GM21381 (cell line): ENCODE results near the gene PAEP.
"Not testable (repeated sequence)": the region's sequence is repeated elsewhere in the genome, so short reads cannot be mapped to it uniquely, and the experiment has no call there.

Source experiments
- ATAC-seq: cut with Tn5 transposase; IDR thresholded peaks from one replicate; pipeline ENCODE4 v1.9.1; 2021; ENCODE audit warnings: mild to moderate bottlenecking, moderate library complexity; ENCODE audit not compliant: unreplicated experiment

Gene PAEP

GRCh38 chr9:135561391-135562234, at the start of gene PAEP:
PAEP (plus strand) TSS chr9:135561756.
- ATAC-seq = no peak

- ATAC-seq = no peak
These were observed 49.3 kb upstream of the PAEP start for GRCh38 chr9:135512241-135512603.

- no peak for ATAC-seq
These were observed 48.7 kb upstream of the PAEP start for GRCh38 chr9:135512904-135513303.

- ATAC-seq = no peak
These were observed 48.2 kb upstream of the PAEP start for GRCh38 chr9:135513351-135513846.

DNA sequence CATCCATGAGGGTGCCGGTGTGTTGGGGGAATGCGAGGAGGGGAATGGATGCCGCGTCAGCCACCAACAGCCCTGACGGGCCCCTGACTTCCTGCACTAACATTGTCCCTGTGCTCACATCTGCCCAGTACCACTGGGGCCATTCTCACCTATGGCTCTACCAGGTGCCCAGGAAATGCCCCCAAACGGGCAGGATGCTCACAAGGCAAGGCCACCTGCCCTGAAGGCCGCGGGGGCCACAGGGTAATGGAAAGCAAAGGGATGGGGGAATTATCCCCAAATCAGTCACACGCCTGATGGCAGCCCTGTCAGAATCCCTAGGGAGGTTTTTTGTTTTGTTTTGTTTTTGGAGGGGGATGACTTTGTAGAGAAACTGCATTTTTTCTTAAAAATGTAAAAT, 47.6 kb upstream of the PAEP start:
- not testable (repeated sequence) for ATAC-seq

DNA sequence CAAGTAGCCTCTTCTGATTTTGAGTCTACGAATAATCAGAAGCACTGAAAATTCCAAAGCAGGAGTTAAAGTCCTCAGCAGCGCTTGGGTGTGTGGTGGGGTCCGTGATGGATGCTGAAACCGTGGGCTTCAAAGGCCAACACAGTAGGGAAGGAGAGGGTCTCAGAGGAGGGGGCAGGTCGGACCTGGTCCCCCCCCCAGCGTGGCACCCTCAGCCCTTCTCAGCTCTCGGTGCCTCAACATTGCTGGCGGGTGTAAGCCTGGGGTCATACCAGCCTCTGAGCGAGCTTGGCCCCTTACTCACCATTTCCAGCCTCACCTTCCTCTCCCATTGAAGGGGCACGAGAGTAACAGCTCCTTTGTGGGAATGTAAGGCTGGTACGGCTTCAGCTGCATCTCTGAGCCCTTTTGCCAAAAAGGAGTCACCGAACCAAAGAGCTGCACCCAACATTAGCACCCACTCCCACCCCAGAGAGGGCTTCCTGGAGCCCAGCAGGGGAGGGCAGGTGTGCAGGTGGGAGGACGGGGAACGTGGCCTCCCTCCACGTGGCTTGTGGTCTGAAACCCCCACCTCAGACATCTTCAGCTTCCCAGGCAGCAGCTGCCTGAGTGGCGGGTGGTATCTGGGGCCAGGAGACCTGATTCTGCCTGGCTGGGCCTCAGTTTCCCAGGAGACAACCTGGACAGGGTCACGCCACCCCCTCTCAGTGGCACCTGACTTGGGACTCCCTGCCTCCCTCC, 47.0 kb upstream of the PAEP start:
- ATAC-seq = no peak

DNA sequence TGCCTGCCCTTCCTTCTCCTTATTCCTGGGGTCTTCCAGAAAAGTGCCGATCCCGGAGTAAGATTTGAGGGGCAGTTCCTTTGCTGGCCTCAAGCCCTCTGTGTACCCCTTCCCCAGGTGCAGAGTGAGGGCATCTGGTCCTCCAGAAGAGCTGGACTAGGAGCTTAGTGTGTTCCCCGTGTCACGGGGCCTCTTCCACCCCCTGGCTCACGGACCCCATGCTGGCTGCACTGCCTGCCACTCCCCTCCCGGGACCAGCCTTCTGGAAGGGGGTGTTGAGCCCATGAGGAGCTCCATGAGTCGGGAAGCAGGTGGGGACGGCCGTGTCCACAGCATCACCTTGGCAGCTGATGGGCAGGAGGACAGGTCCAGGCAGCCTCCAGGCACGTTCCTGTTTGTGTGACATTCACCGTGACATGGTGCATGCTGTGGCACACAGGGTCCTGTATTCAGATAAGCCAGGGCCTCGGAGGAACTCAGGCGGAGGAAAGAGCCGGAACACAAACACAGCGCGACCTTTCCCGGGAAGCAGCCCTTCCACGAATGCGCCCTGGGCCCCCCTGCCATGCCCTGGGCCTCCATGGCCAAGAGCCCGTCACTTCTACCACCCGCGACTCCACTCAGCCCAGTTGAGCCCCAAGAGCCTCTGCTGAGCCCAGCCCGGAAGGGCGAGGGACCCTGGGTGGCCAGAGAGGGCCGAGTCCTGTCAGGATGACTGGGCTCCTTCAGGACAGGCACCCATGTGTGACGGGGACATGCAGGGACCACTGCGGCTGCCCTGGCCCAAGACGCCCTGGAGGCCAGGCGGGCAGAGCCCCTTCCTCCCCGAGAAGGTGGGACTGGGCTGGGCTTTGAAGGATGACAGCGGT, 46.2 kb upstream of the PAEP start:
- ATAC-seq = no peak

DNA sequence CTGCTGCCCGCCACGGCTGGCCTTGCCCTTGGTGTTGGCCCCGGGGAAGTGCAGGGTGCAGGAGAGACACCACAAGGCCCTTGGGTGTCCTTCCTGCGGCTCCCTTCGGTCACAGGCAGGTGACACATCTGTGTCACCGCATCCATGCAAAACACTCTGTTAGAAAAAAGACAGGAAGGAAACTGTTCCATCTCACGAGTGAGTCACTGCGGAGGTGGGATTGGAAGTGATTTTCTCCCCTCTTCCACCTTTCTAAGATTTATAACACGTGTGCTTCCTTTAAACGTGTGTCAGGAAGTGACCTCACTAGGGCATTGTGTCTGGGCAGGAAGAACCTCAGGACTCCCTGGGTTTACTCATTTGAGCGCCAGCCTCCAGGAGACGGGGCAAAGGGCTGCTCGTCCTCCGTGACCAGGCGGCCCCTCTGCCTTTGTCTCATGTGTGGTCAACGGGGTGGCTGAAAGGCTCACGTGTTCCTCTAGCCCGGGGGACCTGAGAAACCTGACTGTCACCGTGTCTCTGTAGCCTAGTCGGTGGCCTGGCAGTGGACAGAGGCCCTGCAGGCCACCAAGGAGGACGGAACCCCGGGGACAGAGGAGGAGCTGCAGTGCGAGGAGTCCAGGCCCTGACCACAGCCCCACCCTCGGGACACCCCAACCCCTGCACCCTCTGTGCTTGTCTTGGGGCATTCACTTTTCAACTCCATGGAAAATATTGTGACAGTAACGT, 45.3 kb upstream of the PAEP start:
- ATAC-seq = no peak

GRCh38 chr9:135517407-135517822, 44.1 kb upstream of the PAEP start:
- ATAC-seq = no peak

DNA sequence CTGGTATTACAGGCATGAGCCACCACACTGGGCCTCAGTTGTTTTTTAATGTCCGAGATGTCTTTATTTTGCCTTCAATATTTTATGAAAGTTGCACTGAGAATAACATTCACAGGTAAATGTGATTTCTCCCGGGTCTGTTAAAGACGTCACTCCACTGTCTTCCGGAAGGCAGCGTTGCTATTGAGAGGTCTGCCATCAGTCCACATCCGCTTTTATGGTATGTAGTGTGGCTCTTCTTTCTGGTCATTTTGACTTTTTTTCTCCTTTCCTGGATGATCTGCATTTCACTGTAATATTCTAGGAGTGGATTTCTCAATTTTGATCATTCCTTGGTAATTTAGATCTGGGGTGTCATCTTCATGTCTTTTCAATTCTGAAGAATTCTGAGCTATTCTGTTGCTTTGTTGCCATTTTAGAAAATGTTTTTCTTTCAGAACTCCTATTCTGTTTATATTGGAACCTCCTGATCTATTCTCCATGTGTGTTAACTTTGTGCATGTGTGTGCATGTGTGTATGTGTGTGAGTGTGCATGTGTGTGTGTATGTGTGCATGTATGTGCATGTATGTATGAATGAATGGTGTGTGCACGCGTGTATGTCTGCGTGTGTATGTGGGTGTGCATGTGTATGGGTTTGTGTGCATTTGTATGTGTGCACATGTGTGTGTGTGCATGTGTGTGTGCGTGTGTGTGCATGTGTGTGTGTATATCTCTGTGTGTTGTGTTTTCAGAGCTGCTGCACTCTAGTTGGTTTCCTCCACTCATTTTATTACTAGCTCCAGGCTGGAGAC, 42.2 kb upstream of the PAEP start:
- no peak for ATAC-seq

DNA sequence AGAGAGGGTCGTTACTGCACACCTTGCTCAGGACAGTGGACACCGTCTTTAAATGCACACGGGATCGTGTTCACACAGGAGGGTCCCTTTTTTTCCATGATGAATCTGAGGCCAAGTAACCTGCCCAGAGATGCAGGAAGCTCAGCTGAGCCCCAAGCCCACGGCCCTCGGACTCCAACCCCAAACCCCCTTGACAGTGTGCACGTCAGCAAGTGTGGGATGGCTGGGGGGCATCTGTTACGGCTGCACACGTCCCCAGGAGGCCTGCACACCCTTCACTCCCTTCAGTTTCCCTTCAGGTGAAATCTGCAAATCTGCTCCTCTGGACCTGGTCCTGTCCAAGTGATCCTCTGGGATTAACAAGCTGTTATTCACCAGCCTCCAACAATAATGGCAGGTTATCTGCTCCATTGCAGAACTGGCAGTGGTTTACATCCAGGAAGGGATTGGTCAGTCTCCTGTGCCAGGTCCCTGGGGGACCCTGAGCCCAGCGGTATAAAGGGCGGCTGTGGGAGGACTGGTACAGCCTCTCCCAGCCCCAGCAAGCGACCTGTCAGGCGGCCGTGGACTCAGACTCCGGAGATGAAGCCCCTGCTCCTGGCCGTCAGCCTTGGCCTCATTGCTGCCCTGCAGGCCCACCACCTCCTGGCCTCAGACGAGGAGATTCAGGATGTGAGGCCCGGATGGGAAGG, 40.5 kb upstream of the PAEP start, which contains the start of gene LCN1:
TSS of gene LCN1 (plus strand) at position 525 of the 692 bp plus-strand sequence. CDS start at position 583, 58 bp downstream.
- no peak for ATAC-seq

- no peak for ATAC-seq
These were observed 39.9 kb upstream of the PAEP start for GRCh38 chr9:135521608-135522095.

DNA sequence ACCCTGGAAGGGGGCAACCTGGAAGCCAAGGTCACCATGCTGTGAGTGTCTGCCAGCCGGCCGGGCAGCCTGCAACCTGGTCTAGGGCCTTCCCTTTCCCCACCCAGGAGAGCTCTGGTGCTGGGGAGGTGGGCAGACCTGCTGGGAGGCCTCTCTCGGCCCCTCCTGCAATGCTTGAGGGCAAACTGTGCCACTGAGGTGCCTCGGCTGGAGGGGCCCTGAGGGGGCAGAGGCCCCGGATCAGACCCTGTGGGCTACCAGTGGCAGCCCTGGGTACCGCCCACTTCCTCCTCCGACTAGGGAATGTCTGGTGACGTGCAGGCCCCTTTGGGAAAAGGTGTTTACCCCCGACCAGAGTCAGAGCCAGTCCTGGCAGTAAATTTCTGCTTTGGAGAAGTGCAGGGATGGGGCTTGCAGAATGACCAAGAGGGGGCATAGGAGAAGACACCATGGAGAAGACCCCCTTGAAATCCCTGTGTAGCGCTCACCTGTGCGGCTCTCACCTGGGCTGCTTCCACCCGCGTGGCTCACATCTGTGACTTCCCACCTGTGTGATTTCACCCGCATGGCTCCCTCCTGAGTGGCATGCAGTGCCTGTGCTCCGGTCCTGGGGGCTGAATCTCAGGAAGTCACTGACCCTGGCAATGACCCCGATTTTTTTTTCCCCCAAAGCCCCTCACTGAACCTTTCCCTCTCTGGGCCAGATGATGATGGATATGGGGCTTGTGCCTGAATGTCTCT, 39.2 kb upstream of the PAEP start:
- no peak for ATAC-seq

GRCh38 chr9:135522931-135523330, 38.6 kb upstream of the PAEP start:
- ATAC-seq = no peak

DNA sequence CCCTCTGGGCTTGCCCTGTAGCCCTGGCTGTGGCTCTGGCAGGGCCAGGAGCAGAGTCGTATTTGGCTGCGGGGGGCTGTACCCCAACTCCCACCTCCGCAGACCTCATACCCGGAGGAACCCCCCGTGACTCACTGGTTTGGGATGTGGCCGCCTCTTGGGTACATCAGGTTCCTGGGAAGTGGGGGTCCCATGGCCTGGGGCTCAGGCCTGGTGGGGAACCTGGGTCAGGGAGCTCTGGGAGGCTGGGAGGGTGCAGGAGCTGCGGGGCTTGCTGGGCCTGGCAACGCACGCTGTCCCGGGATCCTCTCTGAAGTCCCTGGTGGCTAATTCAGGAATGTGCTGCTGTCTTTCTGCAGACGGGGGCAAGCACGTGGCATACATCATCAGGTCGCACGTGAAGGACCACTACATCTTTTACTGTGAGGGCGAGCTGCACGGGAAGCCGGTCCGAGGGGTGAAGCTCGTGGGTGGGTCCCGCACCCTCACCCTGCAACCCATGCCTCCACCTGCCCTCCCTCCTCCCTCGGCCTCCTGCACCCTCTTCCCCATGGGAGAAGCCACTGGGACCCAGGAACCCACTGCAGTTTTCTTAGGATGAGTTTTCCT, 37.9 kb upstream of the PAEP start:
- no peak for ATAC-seq

- ATAC-seq = no peak
These were observed 37.3 kb upstream of the PAEP start for GRCh38 chr9:135524130-135524861.
